ENCODE results near the gene KMT2C. TPM values are rescaled to one million over a fixed set of nuclear protein-coding genes. Genes with fewer than 3 reads are reported as not detected.

KMT2C gene
- total and polyA plus RNA-seq, 2 experiments from 2014 or later, result 21.9 to 47.7 TPM

DNA sequence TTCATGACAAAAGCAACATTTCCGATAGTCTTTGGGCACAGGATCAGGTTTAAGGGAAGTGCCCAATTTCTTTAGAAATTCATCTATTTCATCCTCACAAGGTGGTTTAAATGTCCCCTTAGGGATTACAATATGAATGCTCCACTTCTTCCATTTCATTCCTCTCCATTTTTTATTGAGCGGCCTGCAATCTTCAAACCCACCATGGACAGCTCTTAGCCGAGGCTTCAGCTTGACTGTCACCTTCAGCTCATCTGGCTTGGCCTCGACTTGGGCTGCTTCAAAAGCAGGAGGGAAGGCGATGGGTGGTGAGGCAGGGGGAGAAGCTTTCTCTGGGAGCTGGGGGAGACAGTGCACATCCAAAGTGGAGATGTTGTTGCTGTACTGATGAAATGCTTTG, 287.1 kb downstream of the KMT2C start:
- Histone ChIP-seq H4K20me1 (ENCODE audit: insufficient read depth, poor library complexity, severe bottlenecking) (peaks cover 5% of the 10 kb centered on the region), H3K27me3 (no peaks in the 10 kb centered on the region), H2AFZ (no peak overlapping the region), H3K9me3 (ENCODE audit: low read depth) (no peaks in the 10 kb centered on the region), H3K9me2 (replicated peaks; ENCODE audit: insufficient read depth) (no peaks in the 10 kb centered on the region), H3K79me2 (no peaks in the 10 kb centered on the region), H3K4me2 (no peak overlapping the region), H3K36me3 (replicated peaks; ENCODE audit: insufficient read depth, low read depth) (no peaks in the 10 kb centered on the region), H3K27ac (no peak overlapping the region), H3K4me1 (ENCODE audit: insufficient read depth) (no peaks in the 10 kb centered on the region), H3K4me3 (no peak overlapping the region)
- no peak for DNase-seq (ENCODE audit: low spot score)
- TF ChIP-seq, protein P1, sequence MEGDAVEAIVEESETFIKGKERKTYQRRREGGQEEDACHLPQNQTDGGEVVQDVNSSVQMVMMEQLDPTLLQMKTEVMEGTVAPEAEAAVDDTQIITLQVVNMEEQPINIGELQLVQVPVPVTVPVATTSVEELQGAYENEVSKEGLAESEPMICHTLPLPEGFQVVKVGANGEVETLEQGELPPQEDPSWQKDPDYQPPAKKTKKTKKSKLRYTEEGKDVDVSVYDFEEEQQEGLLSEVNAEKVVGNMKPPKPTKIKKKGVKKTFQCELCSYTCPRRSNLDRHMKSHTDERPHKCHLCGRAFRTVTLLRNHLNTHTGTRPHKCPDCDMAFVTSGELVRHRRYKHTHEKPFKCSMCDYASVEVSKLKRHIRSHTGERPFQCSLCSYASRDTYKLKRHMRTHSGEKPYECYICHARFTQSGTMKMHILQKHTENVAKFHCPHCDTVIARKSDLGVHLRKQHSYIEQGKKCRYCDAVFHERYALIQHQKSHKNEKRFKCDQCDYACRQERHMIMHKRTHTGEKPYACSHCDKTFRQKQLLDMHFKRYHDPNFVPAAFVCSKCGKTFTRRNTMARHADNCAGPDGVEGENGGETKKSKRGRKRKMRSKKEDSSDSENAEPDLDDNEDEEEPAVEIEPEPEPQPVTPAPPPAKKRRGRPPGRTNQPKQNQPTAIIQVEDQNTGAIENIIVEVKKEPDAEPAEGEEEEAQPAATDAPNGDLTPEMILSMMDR (IDR thresholded peaks at IDR 0.05; ENCODE audit: poor library complexity), result no peak
- no peak for TF ChIP-seq EZH2 (IDR thresholded peaks at IDR 0.05; ENCODE audit: borderline replicate concordance)
- no peak for TF ChIP-seq EZH2phosphoT487 (IDR thresholded peaks at IDR 0.05; ENCODE audit: low read depth, severe bottlenecking, unreplicated experiment)
- WGBS (ENCODE audit: low lambda C conversion rate, missing lambda C conversion rate), result 88% methylated on average over 5 of the region's 5 CpGs

DNA sequence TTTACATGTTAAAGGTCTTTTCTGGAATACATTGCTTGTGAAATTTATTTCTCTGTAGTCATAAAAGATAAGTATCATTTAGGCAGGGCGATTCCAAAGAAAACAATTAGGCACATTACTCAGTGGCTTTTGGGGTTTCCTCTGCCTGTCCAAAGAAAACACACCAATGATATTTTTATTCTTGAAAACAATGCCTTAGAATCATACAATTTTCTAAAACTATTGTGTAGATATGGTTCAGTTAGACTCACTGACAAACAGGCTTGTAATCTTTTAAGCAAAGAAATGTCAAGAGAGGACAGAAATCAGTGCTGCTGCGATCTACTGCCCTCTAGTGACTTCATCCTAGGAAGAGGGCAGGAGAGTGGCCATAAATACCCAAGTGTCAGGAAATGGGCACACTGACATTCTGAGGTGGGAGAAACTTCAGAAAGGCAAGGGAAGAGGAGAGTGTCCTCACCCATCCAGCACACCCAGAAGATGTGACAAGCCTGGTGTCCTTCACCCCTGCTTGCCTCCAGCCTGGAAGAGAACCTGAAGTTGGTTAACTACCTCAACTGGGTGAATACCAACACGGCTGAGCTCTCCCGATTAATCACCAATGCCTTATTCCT, 289.8 kb downstream of the KMT2C start:
- H3K4me3 ChIP-seq, result no peak overlapping the region
- H3K4me2 ChIP-seq, result no peak overlapping the region
- DNase-seq (ENCODE audit: low spot score), result peak; percentile 53
- no peaks in the 10 kb centered on the region for H3K27me3 ChIP-seq
- H3K79me2 ChIP-seq, result no peaks in the 10 kb centered on the region
- H3K4me1 ChIP-seq (ENCODE audit: insufficient read depth), result no peaks in the 10 kb centered on the region
- 77% methylated on average over 4 of the region's 4 CpGs for WGBS (ENCODE audit: low lambda C conversion rate, missing lambda C conversion rate)
- H4K20me1 ChIP-seq (ENCODE audit: insufficient read depth, poor library complexity, severe bottlenecking), result peaks cover 5% of the 10 kb centered on the region
- H3K9me2 ChIP-seq (replicated peaks; ENCODE audit: insufficient read depth), result no peaks in the 10 kb centered on the region
- TF ChIP-seq EZH2phosphoT487 (IDR thresholded peaks at IDR 0.05; ENCODE audit: low read depth, severe bottlenecking, unreplicated experiment), result no peak
- TF ChIP-seq, protein P1 (IDR thresholded peaks at IDR 0.05; ENCODE audit: poor library complexity), result peak; percentile 57
- no peaks in the 10 kb centered on the region for H3K9me3 ChIP-seq (ENCODE audit: low read depth)
- no peak overlapping the region for H3K27ac ChIP-seq
- no peaks in the 10 kb centered on the region for H3K36me3 ChIP-seq (replicated peaks; ENCODE audit: insufficient read depth, low read depth)
- no peak overlapping the region for H2AFZ ChIP-seq

GRCh38 chr7:152144557-152145245, 291.1 kb downstream of the KMT2C start:
- Histone ChIP-seq H3K9me2 (replicated peaks; ENCODE audit: insufficient read depth) (no peaks in the 10 kb centered on the region), H3K36me3 (replicated peaks; ENCODE audit: insufficient read depth, low read depth) (no peaks in the 10 kb centered on the region), H3K27ac (no peak overlapping the region), H3K9me3 (ENCODE audit: low read depth) (no peaks in the 10 kb centered on the region), H3K27me3 (no peaks in the 10 kb centered on the region), H3K4me2 (no peak overlapping the region), H4K20me1 (ENCODE audit: insufficient read depth, poor library complexity, severe bottlenecking) (peaks cover 5% of the 10 kb centered on the region), H3K4me1 (ENCODE audit: insufficient read depth) (no peaks in the 10 kb centered on the region), H3K79me2 (no peaks in the 10 kb centered on the region), H3K4me3 (no peak overlapping the region), H2AFZ (no peak overlapping the region)
- 98% methylated on average over 12 of the region's 12 CpGs for WGBS (ENCODE audit: low lambda C conversion rate, missing lambda C conversion rate)
- DNase-seq (ENCODE audit: low spot score), result no peak
- TF ChIP-seq EZH2phosphoT487 (IDR thresholded peaks at IDR 0.05; ENCODE audit: low read depth, severe bottlenecking, unreplicated experiment), result no peak
- TF ChIP-seq, protein P1 (IDR thresholded peaks at IDR 0.05; ENCODE audit: poor library complexity), result no peak
